HepG2 (cell line): Measurements from ENCODE around the gene NRG3.

Source experiments
- CTCF ChIP-seq: sonication (generic); formaldehyde crosslinking; IDR thresholded peaks from 2 replicates; pipeline ENCODE4 v1.5.0; 2020; ENCODE audit warnings: mild to moderate bottlenecking, missing genetic modification reagents, moderate library complexity
- EZH2 ChIP-seq: conservative IDR thresholded peaks from 2 replicates; pipeline ENCODE4 v1.6.1; 2012; ENCODE audit warnings: mild to moderate bottlenecking, low read depth, low read length, moderate library complexity
- FOXK2 ChIP-seq: fragments of 450-650 bp; IDR thresholded peaks from 2 replicates; pipeline ENCODE4 v1.6.1; 2016
- GTF2F1 ChIP-seq: fragments of 150-350 bp; IDR thresholded peaks from 2 replicates; pipeline ENCODE4 v1.6.1; 2014; ENCODE audit warnings: low read length
- IKZF4 ChIP-seq: sonication (generic); formaldehyde crosslinking; IDR thresholded peaks from 2 replicates; pipeline ENCODE4 v1.5.1; 2020; ENCODE audit warnings: borderline replicate concordance, mild to moderate bottlenecking, low read depth, missing genetic modification reagents; ENCODE audit errors: not compliant biosample characterization
- SUZ12 ChIP-seq: fragments of 150-350 bp; IDR thresholded peaks from 2 replicates; pipeline ENCODE4 v1.6.1; 2014; ENCODE audit warnings: low read depth, low read length
- ZNF816 ChIP-seq: sonication (generic); formaldehyde crosslinking; IDR thresholded peaks from 2 replicates; pipeline ENCODE4 v1.8.0; 2022; ENCODE audit warnings: missing genetic modification reagents, mild to moderate bottlenecking, borderline replicate concordance

DNA sequence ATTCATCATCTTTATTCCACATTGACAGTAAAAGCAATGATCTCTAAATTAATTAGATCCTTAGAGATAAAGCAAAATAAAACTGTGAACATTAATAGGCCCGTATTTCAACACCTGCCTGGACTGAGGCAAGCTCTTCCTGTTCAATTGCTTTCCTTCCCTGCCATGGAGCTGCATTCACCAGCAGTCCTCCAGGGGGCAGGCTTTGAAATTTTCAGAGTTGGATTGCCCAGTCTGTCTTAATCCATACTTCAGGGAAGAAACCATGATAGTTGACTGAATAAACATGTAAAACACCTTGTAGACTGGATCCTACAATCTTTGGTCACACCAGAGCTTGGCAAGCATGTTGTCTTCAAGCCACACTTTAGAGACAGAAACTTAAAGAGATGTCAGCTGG lies 936.6 kb downstream of the NRG3 start:
- TF ChIP-seq CTCF: no peak
- no peak for TF ChIP-seq IKZF4
- TF ChIP-seq SUZ12: no peak
- TF ChIP-seq GTF2F1: no peak
- TF ChIP-seq ZNF816 (CRISPR knock-in tag): no peak
- TF ChIP-seq EZH2: no peak
- no peak for TF ChIP-seq FOXK2
